GM12874 (cell line): Measurements from ENCODE around the gene MOSPD3.
A peak's percentile ranks its signal among the peaks of the same experiment; 100 is the strongest.

Experiments
- CTCF ChIP-seq: IDR thresholded peaks from 2 replicates; pipeline ENCODE4 v1.5.1; 2011; ENCODE audit warnings: low read depth, mild to moderate bottlenecking, control low read depth, low read length, moderate library complexity; ENCODE audit not compliant: insufficient read depth

The MOSPD3 gene

GRCh38 chr7:100640517-100641440 is 28.4 kb downstream of the MOSPD3 start:
- TF ChIP-seq CTCF, result no peak

- no peak for TF ChIP-seq CTCF
These were observed 29.1 kb downstream of the MOSPD3 start, which contains the start of gene TFR2 for GRCh38 chr7:100641463-100641859. TFR2 (minus strand) TSS chr7:100641552; CDS start chr7:100641509, 43 bp downstream.

GRCh38 chr7:100641860-100642533 is 29.7 kb downstream of the MOSPD3 start:
- 0 out of 2 replicates have a peak, but pooled peaks have one; percentile 6 for TF ChIP-seq CTCF

GRCh38 chr7:100642534-100642907 is 30.2 kb downstream of the MOSPD3 start:
- no peak for TF ChIP-seq CTCF

DNA sequence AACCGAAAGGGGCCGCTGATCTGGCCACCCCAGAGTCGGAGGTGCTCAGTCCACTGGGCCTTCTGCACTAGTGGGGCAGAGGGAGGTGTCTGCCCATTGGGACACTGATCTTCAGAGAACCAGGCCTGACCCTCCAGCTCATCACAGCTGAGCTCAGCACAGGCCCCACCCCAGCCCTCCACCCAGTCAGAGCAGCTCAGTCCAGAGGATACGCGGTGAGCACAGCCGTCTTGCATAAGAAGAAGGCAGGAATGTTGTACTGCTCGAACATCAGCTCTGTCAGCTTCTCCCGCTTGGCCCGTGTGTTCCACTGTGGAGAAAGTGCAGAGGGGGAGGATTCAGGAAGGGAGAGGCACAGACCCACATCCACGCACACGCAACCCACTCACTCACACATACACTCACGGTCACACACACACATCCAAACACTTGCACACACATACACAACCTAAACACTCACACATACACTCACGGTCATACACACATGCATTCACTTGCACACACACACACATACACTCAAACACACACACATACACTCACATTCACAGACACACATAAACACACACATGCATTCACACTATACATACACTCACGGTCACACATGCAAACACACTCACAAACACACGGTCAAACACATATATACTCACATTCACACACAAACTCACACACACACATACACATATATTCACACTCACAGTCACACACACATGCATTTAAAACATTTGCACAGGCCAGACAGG is 37.7 kb downstream of the MOSPD3 start:
- TF ChIP-seq CTCF, result no peak

GRCh38 chr7:100654908-100655831 is 42.8 kb downstream of the MOSPD3 start:
- TF ChIP-seq CTCF, result no peak
